Activated naive CD8-positive, alpha-beta T cell treated with anti-CD3 and anti-CD28 coated beads, Interleukin-2, amount 10 ng/mL, durations not matched to agents 7 days and 5 days (primary cell): ENCODE measurements around the gene LAMA5. TPM values are rescaled to one million over a fixed set of nuclear protein-coding genes. Genes with fewer than 3 reads are reported as not detected.

ENCODE experiments used
- ATAC-seq: fragments of 150-1000 bp; cut with Tn5 transposase; one replicate; pipeline ENCODE4 v1.10.0; 2021; ENCODE audit warnings: low read depth, moderate library complexity
- POLR2A ChIA-PET: fragments of 350-600 bp; sonication (Branson Sonifier 250); formaldehyde crosslinking; loops from one replicate; lab custom pipeline; 2021; ENCODE audit warnings: antibody characterized with exemption; lab: Charles Lee
- DNase-seq: peaks from one replicate; pipeline ENCODE4 v3.0.0; 2021
- H3K27ac Mint-ChIP-seq: one replicate; pipeline ENCODE4 v1.8.0; 2022; ENCODE audit warnings: mild to moderate bottlenecking, mixed read lengths
- H3K27me3 Mint-ChIP-seq: one replicate; pipeline ENCODE4 v1.8.0; 2022; ENCODE audit warnings: mild to moderate bottlenecking, moderate library complexity, mixed read lengths
- H3K36me3 Mint-ChIP-seq: one replicate; pipeline ENCODE4 v1.8.0; 2021; ENCODE audit warnings: mild to moderate bottlenecking, mixed read lengths
- H3K4me1 Mint-ChIP-seq: one replicate; pipeline ENCODE4 v1.8.0; 2021; ENCODE audit warnings: mixed read lengths
- H3K4me3 Mint-ChIP-seq: one replicate; pipeline ENCODE4 v1.8.0; 2022; ENCODE audit warnings: mild to moderate bottlenecking, moderate library complexity, mixed read lengths
- H3K9me3 Mint-ChIP-seq: one replicate; pipeline ENCODE4 v1.8.0; 2021; ENCODE audit warnings: mixed read lengths
- total RNA-seq, 2 experiments: library from RNA; stranded (reverse); gene quantifications; one replicate each; pipeline ENCODE4 v1.2.3, GENCODE V29; 2021

LAMA5 gene
- total RNA-seq, 2 experiments from 2014 or later = 0.54 to 0.80 TPM

DNA sequence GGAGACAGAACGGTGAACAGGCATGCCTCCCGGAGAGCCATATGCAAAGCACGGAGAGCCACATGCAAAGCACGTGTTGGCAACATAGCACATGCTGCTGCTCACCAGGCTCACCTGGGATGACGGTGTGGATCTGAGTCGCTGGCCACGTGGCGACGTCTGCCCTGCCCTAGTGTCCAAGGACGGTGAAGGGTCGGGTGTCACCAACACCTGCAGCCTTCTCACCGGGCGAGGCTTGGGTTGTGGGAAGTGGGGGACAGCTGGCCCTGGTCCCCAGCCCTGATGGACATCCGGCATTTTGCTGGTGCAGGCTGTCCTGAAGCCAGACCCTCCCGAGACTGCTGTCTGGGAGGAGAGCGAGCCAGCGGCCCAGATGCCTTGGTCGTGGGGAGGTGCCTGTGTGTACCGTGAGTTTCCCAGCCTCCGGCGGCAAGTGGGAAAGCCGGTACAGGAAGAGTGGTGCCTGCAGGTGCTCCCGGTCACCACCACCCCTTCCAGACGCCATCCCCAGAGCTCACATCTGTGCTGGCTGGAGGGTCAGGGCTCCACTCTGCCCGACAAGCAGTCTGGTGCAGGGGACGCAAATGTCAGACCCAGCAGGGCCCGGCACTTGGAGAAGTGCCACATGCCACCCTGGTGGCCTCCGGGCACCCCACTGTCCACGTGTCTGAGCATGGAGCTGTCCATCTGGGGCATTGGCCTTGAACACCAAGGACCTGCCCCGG lies 70.2 kb downstream of the LAMA5 start:
- H3K4me3 Mint-ChIP-seq = no peak overlapping the region
- no peaks in the 10 kb centered on the region for H3K27me3 Mint-ChIP-seq
- H3K27ac Mint-ChIP-seq = no peak overlapping the region
- DNase-seq (no peak), ATAC-seq (no peak)
- no peaks in the 10 kb centered on the region for H3K9me3 Mint-ChIP-seq
- POLR2A ChIA-PET = no interaction called here
- peaks cover 6% of the 10 kb centered on the region for H3K36me3 Mint-ChIP-seq
- peaks cover under 1% of the 10 kb centered on the region for H3K4me1 Mint-ChIP-seq

DNA sequence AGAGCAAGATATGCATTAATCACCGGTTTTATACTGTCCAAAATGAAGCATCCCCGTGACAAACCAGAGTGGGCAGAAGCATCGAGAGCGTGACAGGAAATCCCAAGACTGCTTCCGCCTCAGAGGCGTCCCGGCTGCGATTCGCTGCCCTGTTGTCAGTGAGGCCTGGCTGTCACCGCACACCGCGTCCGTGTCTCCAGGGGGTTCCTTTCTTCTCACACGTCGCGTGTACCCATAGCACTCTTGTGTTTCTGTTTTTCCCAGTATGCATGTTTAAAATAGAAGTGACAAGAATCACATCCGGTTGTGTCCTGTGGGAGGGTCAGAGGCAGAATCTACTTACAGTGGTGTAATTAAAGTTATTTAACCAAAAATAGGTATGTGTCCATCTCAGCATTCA lies 72.6 kb downstream of the LAMA5 start:
- DNase-seq (no peak), ATAC-seq (no peak)
- Mint-ChIP-seq H3K36me3 (peaks cover 6% of the 10 kb centered on the region), H3K9me3 (no peaks in the 10 kb centered on the region), H3K27ac (no peak overlapping the region), H3K4me3 (no peak overlapping the region), H3K27me3 (no peaks in the 10 kb centered on the region), H3K4me1 (no peaks in the 10 kb centered on the region)
- POLR2A ChIA-PET = no interaction called here

DNA sequence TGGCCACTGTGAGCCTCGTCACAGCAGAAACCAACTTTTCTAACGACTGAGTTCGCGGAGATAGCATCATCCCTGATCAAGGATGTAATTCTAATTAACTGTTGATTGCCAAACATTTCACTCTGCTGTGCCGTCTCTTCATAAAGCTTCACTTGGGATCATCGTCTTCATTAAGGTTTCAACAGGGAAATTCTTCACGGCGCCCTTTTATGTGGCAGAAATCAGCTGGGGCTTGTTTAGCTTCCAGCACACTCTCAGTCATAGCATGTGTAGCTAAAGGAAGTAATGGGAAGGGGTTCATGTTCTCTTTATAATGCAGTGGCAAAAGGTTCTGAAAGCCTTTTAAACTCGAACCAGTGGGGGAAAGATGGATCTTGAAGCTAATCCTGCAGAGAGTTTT lies 73.2 kb downstream of the LAMA5 start:
- POLR2A ChIA-PET = no interaction called here
- H3K27me3 Mint-ChIP-seq = no peaks in the 10 kb centered on the region
- no peak overlapping the region for H3K4me3 Mint-ChIP-seq
- H3K36me3 Mint-ChIP-seq = peaks cover 6% of the 10 kb centered on the region
- H3K4me1 Mint-ChIP-seq = no peaks in the 10 kb centered on the region
- H3K27ac Mint-ChIP-seq = no peak overlapping the region
- ATAC-seq (no peak), DNase-seq (no peak)
- H3K9me3 Mint-ChIP-seq = no peaks in the 10 kb centered on the region

GRCh38 chr20:62293111-62293784 lies 73.9 kb downstream of the LAMA5 start:
- Mint-ChIP-seq H3K9me3 (no peaks in the 10 kb centered on the region), H3K27me3 (no peaks in the 10 kb centered on the region), H3K36me3 (peaks cover 6% of the 10 kb centered on the region), H3K27ac (no peak overlapping the region), H3K4me3 (no peak overlapping the region), H3K4me1 (no peaks in the 10 kb centered on the region)
- DNase-seq = no peak
- no peak for ATAC-seq
- POLR2A ChIA-PET = no interaction called here

- DNase-seq = no peak
- Mint-ChIP-seq H3K27me3 (no peaks in the 10 kb centered on the region), H3K27ac (no peak overlapping the region), H3K4me3 (no peak overlapping the region), H3K36me3 (peaks cover 6% of the 10 kb centered on the region), H3K4me1 (no peaks in the 10 kb centered on the region), H3K9me3 (no peaks in the 10 kb centered on the region)
- POLR2A ChIA-PET = no interaction called here
- no peak for ATAC-seq
Measured at GRCh38 chr20:62292108-62292507, 75.0 kb downstream of the LAMA5 start.

DNA sequence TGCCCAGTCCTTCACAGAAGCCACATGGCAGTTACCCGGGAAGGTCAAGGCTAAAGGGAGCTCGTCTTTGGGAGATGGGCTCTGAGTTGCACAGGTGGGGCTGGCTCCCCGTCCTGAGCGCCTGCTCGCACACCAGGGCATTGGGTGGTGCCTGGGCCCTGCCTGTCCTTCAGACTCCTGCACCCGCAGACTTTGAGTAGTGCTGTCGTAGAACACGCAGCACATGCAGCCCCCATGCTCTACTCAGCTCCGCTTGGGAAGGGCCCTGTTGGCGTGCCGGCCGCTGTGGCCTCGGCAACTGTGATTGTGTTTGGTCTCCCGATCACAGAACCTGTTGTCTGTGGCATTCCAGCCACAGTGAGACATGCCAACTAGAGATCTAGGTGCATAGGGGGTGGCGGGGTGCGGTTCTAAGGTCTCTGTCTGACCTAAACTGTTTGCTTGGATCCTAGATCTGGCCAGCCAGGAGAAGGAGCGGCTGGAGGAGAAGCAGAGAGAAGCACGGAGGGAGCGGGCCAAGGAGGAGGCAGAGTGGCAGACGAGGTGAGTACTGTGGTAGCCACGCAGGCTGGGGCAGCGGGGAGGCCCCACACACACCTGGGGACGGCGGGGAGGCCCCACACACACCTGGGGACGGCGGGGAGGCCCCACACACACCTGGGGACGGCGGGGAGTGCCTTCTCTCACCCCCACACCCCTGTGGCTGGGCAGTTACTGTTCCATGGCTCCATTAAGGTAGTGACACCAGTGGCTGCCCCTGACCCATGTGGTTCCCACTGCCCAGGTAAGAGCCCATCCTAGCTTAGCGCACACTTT lies 75.7 kb downstream of the LAMA5 start:
- no peaks in the 10 kb centered on the region for H3K4me1 Mint-ChIP-seq
- DNase-seq = no peak
- H3K27ac Mint-ChIP-seq = no peak overlapping the region
- no peak overlapping the region for H3K4me3 Mint-ChIP-seq
- H3K9me3 Mint-ChIP-seq = no peaks in the 10 kb centered on the region
- POLR2A ChIA-PET = no interaction called here
- no peaks in the 10 kb centered on the region for H3K27me3 Mint-ChIP-seq
- ATAC-seq = no peak
- H3K36me3 Mint-ChIP-seq = peaks cover 6% of the 10 kb centered on the region

DNA sequence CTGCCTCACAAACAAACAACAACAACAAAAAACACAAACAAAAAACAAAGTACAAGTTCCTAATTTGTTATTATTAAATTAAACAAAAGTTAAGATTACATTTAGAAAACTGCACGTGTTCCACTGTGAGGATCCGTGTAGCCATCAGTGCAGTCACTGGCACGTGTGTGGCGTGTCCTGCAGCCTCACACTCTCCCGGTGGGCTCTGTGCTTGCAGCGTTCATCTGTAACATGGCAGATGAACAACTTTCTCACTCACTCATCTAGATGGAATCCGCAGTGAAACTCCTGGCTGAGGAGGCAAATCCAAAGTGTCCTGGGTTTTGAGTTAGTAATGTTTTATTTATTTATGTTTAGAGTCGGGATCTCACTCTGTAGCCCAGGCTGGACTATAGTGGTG lies 77.2 kb downstream of the LAMA5 start:
- Mint-ChIP-seq H3K9me3 (no peaks in the 10 kb centered on the region), H3K4me1 (no peaks in the 10 kb centered on the region), H3K27me3 (no peaks in the 10 kb centered on the region), H3K27ac (no peak overlapping the region), H3K36me3 (peaks cover 5% of the 10 kb centered on the region), H3K4me3 (no peak overlapping the region)
- DNase-seq (no peak), ATAC-seq (no peak)
- POLR2A ChIA-PET = no interaction called here

- H3K36me3 Mint-ChIP-seq = peaks cover 2% of the 10 kb centered on the region
- DNase-seq (no peak), ATAC-seq (no peak)
- POLR2A ChIA-PET = no interaction called here
- H3K4me1 Mint-ChIP-seq = no peaks in the 10 kb centered on the region
- no peak overlapping the region for H3K27ac Mint-ChIP-seq
- H3K9me3 Mint-ChIP-seq = no peaks in the 10 kb centered on the region
- H3K27me3 Mint-ChIP-seq = no peaks in the 10 kb centered on the region
- H3K4me3 Mint-ChIP-seq = no peak overlapping the region
Measured at GRCh38 chr20:62289131-62289530, 78.0 kb downstream of the LAMA5 start.

DNA sequence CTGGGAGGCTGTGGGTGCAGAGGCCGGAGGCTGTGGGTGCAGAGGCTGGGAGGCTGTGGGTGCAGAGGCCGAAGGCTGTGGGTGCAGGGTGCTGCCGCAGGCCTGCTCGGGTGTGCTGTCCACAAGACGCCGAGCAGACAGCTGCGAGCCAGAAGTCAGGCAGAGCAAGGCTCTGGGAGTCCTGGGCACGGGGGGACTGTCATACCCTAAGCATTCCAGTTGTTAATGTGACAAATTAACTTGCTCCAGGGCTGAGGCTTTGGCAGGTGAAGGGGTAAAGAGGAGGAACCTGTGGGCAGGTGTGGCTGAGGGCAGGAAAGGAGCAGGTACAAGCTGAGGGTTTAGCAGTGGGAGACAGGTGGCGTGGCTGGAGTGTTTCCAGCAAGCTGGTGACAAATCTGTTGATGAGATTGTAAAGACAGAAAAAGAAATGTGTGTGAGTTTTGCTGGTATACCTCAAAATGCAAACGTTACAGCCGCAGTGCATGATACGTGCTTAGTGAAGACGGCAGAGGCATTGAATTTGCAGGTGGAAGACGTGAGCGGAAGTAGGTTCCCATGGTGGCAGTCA lies 78.5 kb downstream of the LAMA5 start:
- no peaks in the 10 kb centered on the region for H3K4me1 Mint-ChIP-seq
- DNase-seq = no peak
- no peak overlapping the region for H3K27ac Mint-ChIP-seq
- POLR2A ChIA-PET = no interaction called here
- H3K36me3 Mint-ChIP-seq = no peaks in the 10 kb centered on the region
- no peak for ATAC-seq
- H3K4me3 Mint-ChIP-seq = no peak overlapping the region
- no peaks in the 10 kb centered on the region for H3K27me3 Mint-ChIP-seq
- no peaks in the 10 kb centered on the region for H3K9me3 Mint-ChIP-seq

- no peaks in the 10 kb centered on the region for H3K27me3 Mint-ChIP-seq
- no peaks in the 10 kb centered on the region for H3K9me3 Mint-ChIP-seq
- no peaks in the 10 kb centered on the region for H3K36me3 Mint-ChIP-seq
- H3K4me1 Mint-ChIP-seq = no peaks in the 10 kb centered on the region
- POLR2A ChIA-PET = no interaction called here
- H3K4me3 Mint-ChIP-seq = no peak overlapping the region
- no peak for ATAC-seq
- no peak for DNase-seq
- no peak overlapping the region for H3K27ac Mint-ChIP-seq
Measured at GRCh38 chr20:62287759-62288534, 79.2 kb downstream of the LAMA5 start.

DNA sequence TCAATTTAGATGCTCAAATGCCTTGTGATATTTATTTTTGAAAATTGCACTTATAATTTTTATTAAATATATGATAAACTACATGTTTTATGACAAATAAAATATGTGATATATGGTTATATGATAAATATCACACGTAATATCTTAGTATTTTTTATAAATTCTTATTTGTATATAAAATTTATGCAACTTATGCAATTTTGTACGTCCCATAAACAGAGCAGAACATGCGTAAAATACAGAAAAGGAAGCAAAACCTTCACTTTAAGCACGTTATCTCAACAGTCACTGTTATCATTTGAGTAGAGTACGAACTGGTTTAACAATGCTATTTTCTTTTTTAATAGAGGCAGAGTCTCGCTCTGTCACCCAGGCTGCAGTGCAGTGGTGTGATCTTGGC lies 80.0 kb downstream of the LAMA5 start:
- ATAC-seq = no peak
- no peak overlapping the region for H3K4me3 Mint-ChIP-seq
- POLR2A ChIA-PET = no interaction called here
- no peaks in the 10 kb centered on the region for H3K4me1 Mint-ChIP-seq
- DNase-seq = no peak
- no peak overlapping the region for H3K27ac Mint-ChIP-seq
- H3K9me3 Mint-ChIP-seq = no peaks in the 10 kb centered on the region
- no peaks in the 10 kb centered on the region for H3K27me3 Mint-ChIP-seq
- no peaks in the 10 kb centered on the region for H3K36me3 Mint-ChIP-seq

DNA sequence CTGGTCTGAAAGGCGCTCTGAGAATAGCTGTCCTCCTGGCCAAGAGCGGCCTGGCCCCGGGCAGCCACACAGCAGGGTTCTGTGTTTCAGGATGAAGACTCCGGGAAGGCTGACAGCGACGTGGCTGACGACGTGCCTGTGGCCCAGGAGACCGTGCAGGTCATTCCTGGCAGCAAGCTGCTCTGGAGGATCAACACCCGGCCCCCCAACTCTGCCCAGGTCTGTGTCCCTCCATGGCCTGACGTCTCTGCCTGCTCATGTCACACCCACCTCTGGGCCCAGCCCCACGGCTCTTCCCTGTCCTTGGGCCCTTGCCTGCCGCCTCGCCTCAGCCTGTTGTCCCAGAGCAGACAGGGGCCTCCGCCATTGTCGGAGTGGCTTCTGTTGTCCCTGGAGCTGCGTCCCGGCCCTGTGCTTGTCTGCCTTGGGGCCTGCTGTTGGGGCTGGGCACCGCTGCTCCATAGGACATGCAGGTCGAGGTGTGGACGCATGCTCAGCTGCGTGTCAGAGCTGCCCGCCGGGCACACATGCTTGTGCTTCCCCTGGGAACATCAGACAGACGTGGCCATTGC lies 80.5 kb downstream of the LAMA5 start:
- Mint-ChIP-seq H3K36me3 (no peaks in the 10 kb centered on the region), H3K9me3 (no peaks in the 10 kb centered on the region), H3K27me3 (no peaks in the 10 kb centered on the region), H3K4me1 (no peaks in the 10 kb centered on the region), H3K27ac (no peak overlapping the region), H3K4me3 (no peak overlapping the region)
- ATAC-seq = no peak
- POLR2A ChIA-PET = no interaction called here
- DNase-seq = no peak

DNA sequence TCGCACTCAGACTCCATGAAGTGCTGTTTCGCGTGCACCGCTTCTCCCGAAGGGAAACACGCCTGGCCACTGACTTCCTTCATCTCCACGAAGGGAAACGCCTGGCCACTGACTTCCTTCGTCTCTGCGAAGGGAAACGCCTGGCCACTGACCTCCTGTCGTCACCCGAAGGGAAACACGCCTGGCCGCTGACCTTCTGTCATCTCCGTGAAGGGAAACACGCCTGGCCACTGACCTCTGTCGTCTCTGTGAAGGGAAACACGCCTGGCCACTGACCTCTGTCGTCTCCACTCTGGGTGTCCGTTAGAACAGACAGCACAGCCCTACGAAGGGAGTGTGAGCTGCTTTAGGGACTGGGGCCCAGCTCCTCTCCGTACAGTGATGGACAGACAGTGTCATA lies 81.4 kb downstream of the LAMA5 start:
- no peaks in the 10 kb centered on the region for H3K36me3 Mint-ChIP-seq
- no peak for DNase-seq
- POLR2A ChIA-PET = no interaction called here
- no peaks in the 10 kb centered on the region for H3K4me1 Mint-ChIP-seq
- H3K9me3 Mint-ChIP-seq = no peaks in the 10 kb centered on the region
- H3K4me3 Mint-ChIP-seq = no peak overlapping the region
- no peaks in the 10 kb centered on the region for H3K27me3 Mint-ChIP-seq
- no peak overlapping the region for H3K27ac Mint-ChIP-seq
- ATAC-seq = no peak
